IMR-90 (cell line): ENCODE results near the gene MT3. TPM values are rescaled to one million over a fixed set of nuclear protein-coding genes. Genes with fewer than 3 reads are reported as not detected.

ENCODE experiments used
- ATAC-seq: fragments of 200-7000 bp; cut with Tn5 transposase; 2 replicates; pipeline ENCODE4 v1.9.1; 2020; ENCODE audit warnings: low read depth, mild to moderate bottlenecking, moderate library complexity
- BruUV-seq: library from RNA; stranded (reverse); fragments of 400-500 nt; replicated peaks from 2 replicates; lab custom pipeline; 2021; lab: Mats Ljungman, UMichigan
- CTCF ChIA-PET: fragments of 300-600 bp; formaldehyde crosslinking; extraction: SDS; loops from one replicate; lab custom pipeline; 2021; ENCODE audit warnings: antibody characterized with exemption; lab: Yijun Ruan, JAX
- POLR2A ChIA-PET: fragments of 300-600 bp; sonication (Branson Sonifier 250); formaldehyde crosslinking; loops from one replicate; lab custom pipeline; 2022; ENCODE audit warnings: antibody characterized with exemption; ENCODE audit not compliant: unreplicated experiment; lab: Charles Lee
- DNase-seq: peaks from one replicate; pipeline ENCODE4 v3.0.0; 2013
- H2AFZ ChIP-seq: replicated peaks from 2 replicates; pipeline ENCODE3; 2013; ENCODE audit warnings: low read length, mild to moderate bottlenecking; ENCODE audit not compliant: poor library complexity
- H2AK5ac ChIP-seq: 2 replicates; pipeline ENCODE4 v1.6.1; 2013; ENCODE audit warnings: low read depth, low read length, inconsistent platforms
- H2AK9ac ChIP-seq: replicated peaks from 2 replicates; pipeline ENCODE3; 2013; ENCODE audit warnings: mild to moderate bottlenecking, low read depth, low read length, moderate library complexity; ENCODE audit not compliant: poor library complexity
- H2BK120ac ChIP-seq: 2 replicates; pipeline ENCODE4 v1.6.1; 2013; ENCODE audit warnings: low read depth, low read length, inconsistent platforms
- H2BK15ac ChIP-seq: 3 replicates; pipeline ENCODE4 v1.6.1; 2013; ENCODE audit warnings: low read depth, low read length, inconsistent platforms
- H2BK20ac ChIP-seq: 2 replicates; pipeline ENCODE4 v1.6.1; 2013; ENCODE audit warnings: low read depth, mild to moderate bottlenecking, inconsistent platforms, low read length, moderate library complexity
- H2BK5ac ChIP-seq: 2 replicates; pipeline ENCODE4 v1.6.1; 2013; ENCODE audit warnings: mild to moderate bottlenecking, low read depth, low read length, inconsistent platforms; ENCODE audit not compliant: poor library complexity, severe bottlenecking
- H3K14ac ChIP-seq: replicated peaks from 2 replicates; pipeline ENCODE4 v1.6.1; 2013; ENCODE audit warnings: low read depth, low read length, inconsistent platforms
- H3K18ac ChIP-seq: 2 replicates; pipeline ENCODE4 v1.6.1; 2013; ENCODE audit warnings: low read depth, low read length, control low read depth
- H3K23ac ChIP-seq: 2 replicates; pipeline ENCODE4 v1.6.1; 2013; ENCODE audit warnings: low read depth, low read length, inconsistent platforms
- H3K27ac ChIP-seq: 2 replicates; pipeline ENCODE4 v1.5.1; 2013; ENCODE audit warnings: mild to moderate bottlenecking, control low read depth, low read length; ENCODE audit not compliant: insufficient read depth
- H3K27me3 ChIP-seq: 2 replicates; pipeline ENCODE4 v1.6.1; 2013; ENCODE audit warnings: low read length; ENCODE audit not compliant: control insufficient read depth, insufficient read depth
- H3K36me3 ChIP-seq: 2 replicates; pipeline ENCODE4 v1.6.1; 2013; ENCODE audit warnings: low read length, mixed read lengths; ENCODE audit not compliant: control insufficient read depth, insufficient read depth
- H3K4ac ChIP-seq: 2 replicates; pipeline ENCODE4 v1.6.1; 2013; ENCODE audit warnings: low read depth, low read length, inconsistent platforms
- H3K4me1 ChIP-seq: 2 replicates; pipeline ENCODE4 v1.6.1; 2013; ENCODE audit warnings: low read length, mixed read lengths; ENCODE audit not compliant: control insufficient read depth, insufficient read depth
- H3K4me2 ChIP-seq: 2 replicates; pipeline ENCODE4 v1.6.1; 2013; ENCODE audit warnings: low read depth, mild to moderate bottlenecking, control low read depth, low read length, moderate library complexity
- H3K4me3 ChIP-seq: 2 replicates; pipeline ENCODE4 v1.5.1; 2013; ENCODE audit warnings: low read depth, mild to moderate bottlenecking, control low read depth, low read length, moderate library complexity; ENCODE audit not compliant: insufficient read depth
- H3K56ac ChIP-seq: 2 replicates; pipeline ENCODE4 v1.6.1; 2013; ENCODE audit warnings: low read length, inconsistent platforms; ENCODE audit not compliant: insufficient read depth; ENCODE audit errors: extremely low read depth
- H3K79me1 ChIP-seq, 2 experiments: 2 replicates each; pipeline ENCODE4 v1.6.1; 2013; ENCODE audit warnings: low read length in 2 of 2, inconsistent platforms in 1 of 2, low read depth in 1 of 2
- H3K9ac ChIP-seq: 2 replicates; pipeline ENCODE4 v1.6.1; 2013; ENCODE audit warnings: low read depth, low read length, control low read depth
- H3K9me1 ChIP-seq: 2 replicates; pipeline ENCODE4 v1.6.1; 2013; ENCODE audit warnings: low read length, inconsistent platforms; ENCODE audit not compliant: insufficient read depth
- H3K9me3 ChIP-seq: 2 replicates; pipeline ENCODE4 v1.6.1; 2013; ENCODE audit warnings: low read length; ENCODE audit not compliant: control insufficient read depth, insufficient read depth
- H4K20me1 ChIP-seq: 2 replicates; pipeline ENCODE4 v1.6.1; 2013; ENCODE audit warnings: low read length, inconsistent platforms; ENCODE audit not compliant: insufficient read depth
- H4K5ac ChIP-seq: 2 replicates; pipeline ENCODE4 v1.6.1; 2013; ENCODE audit warnings: mild to moderate bottlenecking, low read depth, low read length, control low read depth
- H4K8ac ChIP-seq, 2 experiments: 2 replicates each; pipeline ENCODE4 v1.6.1; 2013; ENCODE audit warnings: low read depth in 2 of 2, low read length in 2 of 2, control low read depth in 1 of 2, inconsistent platforms in 1 of 2
- H4K91ac ChIP-seq: 2 replicates; pipeline ENCODE4 v1.6.1; 2013; ENCODE audit warnings: low read depth, low read length, inconsistent platforms; ENCODE audit not compliant: insufficient read depth
- BHLHE40 ChIP-seq: fragments of 150-350 bp; IDR thresholded peaks from 2 replicates; pipeline ENCODE4 v1.6.1; 2016; ENCODE audit warnings: mild to moderate bottlenecking, low read depth, low read length
- CEBPB ChIP-seq: IDR thresholded peaks from 2 replicates; pipeline ENCODE4 v1.6.1; 2012; ENCODE audit warnings: low read depth, low read length, improper control_type of control experiment
- CHD1 ChIP-seq: IDR thresholded peaks from 2 replicates; pipeline ENCODE4 v1.6.1; 2012; ENCODE audit warnings: low read depth, low read length, improper control_type of control experiment
- MAZ ChIP-seq: IDR thresholded peaks from 2 replicates; pipeline ENCODE4 v1.6.1; 2012; ENCODE audit warnings: low read depth, mild to moderate bottlenecking, low read length, improper control_type of control experiment, moderate library complexity, borderline replicate concordance
- MXI1 ChIP-seq: IDR thresholded peaks from 2 replicates; pipeline ENCODE4 v1.6.1; 2012; ENCODE audit warnings: low read depth, mild to moderate bottlenecking, low read length, moderate library complexity, borderline replicate concordance
- dilution Hi-C: fragments of 300-500 bp; cut with HindIII; formaldehyde crosslinking; loops from one replicate; pipeline ENCODE4 v1.14.3; 2018; ENCODE audit warnings: low sequenced_read_pairs; ENCODE audit not compliant: unreplicated experiment
- in situ Hi-C: fragments of 300-500 bp; cut with MboI; formaldehyde crosslinking; loops from 3 replicates; pipeline ENCODE4 v1.14.3; 2019; ENCODE audit warnings: low sequenced_read_pairs, inconsistent platforms, mixed read lengths
- intact Hi-C: fragments of 100-400 bp; cut with micrococcal nuclease; formaldehyde crosslinking; loops from 2 replicates; pipeline ENCODE4 v1.10.0; 2022
- polyA plus RNA-seq, 3 experiments: library from polyadenylated mRNA; depleted of rRNA; stranded (reverse); fragments of >200 nt; gene quantifications; 2 replicates each; pipeline ENCODE4 v1.2.3, GENCODE V29; 2012; ENCODE audit warnings: low replicate concordance in 1 of 3
- total RNA-seq: library from RNA; depleted of rRNA; stranded (reverse); fragments of >200 nt; gene quantifications from 2 replicates; pipeline ENCODE4 v1.2.3, GENCODE V29; 2012
- TF ChIP-seq, protein P1 (sequence below): fragments of 150-350 bp; IDR thresholded peaks from 2 replicates; pipeline ENCODE4 v1.6.1; 2017; ENCODE audit warnings: mild to moderate bottlenecking, antibody characterized with exemption, low read length, low read depth
- TF ChIP-seq, protein P2 (sequence below): conservative IDR thresholded peaks from 2 replicates; pipeline ENCODE4 v1.5.1; 2012; ENCODE audit warnings: mild to moderate bottlenecking, low read depth, low read length, improper control_type of control experiment

MT3 gene
- total and polyA plus RNA-seq, 2 of the 4 experiments (the other 2 are of a cell fraction) = 0.62 TPM; not detected in 1

DNA sequence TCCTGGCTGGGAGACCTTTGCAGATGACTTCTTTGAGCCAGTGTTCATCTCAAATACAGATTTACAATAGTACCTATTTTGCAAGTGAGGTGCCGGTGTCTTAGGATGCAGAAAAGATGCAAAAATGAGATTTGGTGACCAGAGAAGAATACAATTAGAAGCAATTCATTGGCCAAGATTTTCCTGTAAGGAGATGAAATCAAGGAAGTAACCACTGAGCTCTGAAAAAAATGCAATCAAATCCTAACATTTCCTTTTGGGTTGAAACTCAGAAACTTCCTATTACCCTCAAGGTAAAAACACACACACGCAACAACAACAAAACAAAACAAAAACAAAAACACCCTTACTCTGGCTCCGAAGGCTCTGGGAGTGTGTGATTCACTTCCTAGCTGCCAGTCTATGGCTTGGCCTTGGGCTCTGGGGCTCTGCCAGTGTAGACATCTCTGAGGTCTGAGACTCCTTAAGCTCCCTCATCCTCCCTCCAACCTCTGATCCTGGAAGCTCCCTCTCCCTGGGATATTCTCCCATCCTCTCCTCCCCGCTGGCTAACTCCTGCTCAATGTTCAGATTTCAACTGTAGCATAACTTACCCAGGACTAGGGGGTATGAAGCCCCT is 41.3 kb upstream of the MT3 start (continued):
- no peak for TF ChIP-seq MAZ

DNA sequence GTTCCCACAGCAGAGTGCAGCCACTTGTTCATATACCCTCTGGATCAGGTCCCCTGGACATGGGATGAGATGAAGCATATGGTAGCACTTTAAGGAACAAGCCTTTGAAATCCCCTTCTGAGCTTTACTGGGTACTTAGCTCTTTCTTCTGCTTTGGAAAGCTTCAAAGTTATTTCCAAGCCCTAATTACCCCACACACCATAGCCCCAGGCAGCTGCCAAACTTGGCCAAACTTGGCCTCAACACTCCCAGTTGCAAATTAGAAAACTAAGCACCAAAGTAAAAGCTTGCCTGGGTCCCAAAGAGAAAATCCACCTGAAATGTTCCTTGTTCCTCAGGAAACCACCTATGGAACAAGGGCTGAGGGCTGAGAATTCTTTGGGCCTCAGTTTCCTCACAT is 40.2 kb upstream of the MT3 start:
- no TSS peak for BruUV-seq
- Histone ChIP-seq H2BK20ac (no peak overlapping the region), H3K79me1 (no peaks in the 10 kb centered on the region), H3K36me3 (no peaks in the 10 kb centered on the region), H3K56ac (no peak overlapping the region), H4K91ac (no peak overlapping the region), H4K20me1 (no peaks in the 10 kb centered on the region), H4K8ac (no peak overlapping the region), H3K23ac (no peak overlapping the region), H2BK120ac (no peak overlapping the region), H3K14ac (no peak overlapping the region), H4K5ac (no peak overlapping the region), H3K4me2 (no peak overlapping the region), H3K9me1 (no peaks in the 10 kb centered on the region; the same call in 1 of the 2 replicates), H3K27ac (no peak overlapping the region), H3K27me3 (peaks cover 6% of the 10 kb centered on the region), H3K4ac (no peak overlapping the region), H2BK15ac (no peak overlapping the region), H3K4me1 (peaks cover 11% of the 10 kb centered on the region), H3K9me3 (no peaks in the 10 kb centered on the region), H2AFZ (no peak overlapping the region), H3K9ac (no peak overlapping the region), H2AK9ac (no peak overlapping the region), H3K4me3 (no peak overlapping the region), H3K18ac (no peak overlapping the region), H2BK5ac (no peak overlapping the region), H2AK5ac (no peak overlapping the region; the same call in 1 of the 2 replicates)
- ChIA-PET POLR2A (no interaction called here), CTCF (no interaction called here)
- intact Hi-C loops = no loop called here
- no peak for ATAC-seq
- no peak for TF ChIP-seq CEBPB
- TF ChIP-seq CHD1 = no peak
- TF ChIP-seq BHLHE40 = no peak
- TF ChIP-seq, protein P1, sequence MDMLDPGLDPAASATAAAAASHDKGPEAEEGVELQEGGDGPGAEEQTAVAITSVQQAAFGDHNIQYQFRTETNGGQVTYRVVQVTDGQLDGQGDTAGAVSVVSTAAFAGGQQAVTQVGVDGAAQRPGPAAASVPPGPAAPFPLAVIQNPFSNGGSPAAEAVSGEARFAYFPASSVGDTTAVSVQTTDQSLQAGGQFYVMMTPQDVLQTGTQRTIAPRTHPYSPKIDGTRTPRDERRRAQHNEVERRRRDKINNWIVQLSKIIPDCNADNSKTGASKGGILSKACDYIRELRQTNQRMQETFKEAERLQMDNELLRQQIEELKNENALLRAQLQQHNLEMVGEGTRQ = no peak
- TF ChIP-seq, protein P2, sequence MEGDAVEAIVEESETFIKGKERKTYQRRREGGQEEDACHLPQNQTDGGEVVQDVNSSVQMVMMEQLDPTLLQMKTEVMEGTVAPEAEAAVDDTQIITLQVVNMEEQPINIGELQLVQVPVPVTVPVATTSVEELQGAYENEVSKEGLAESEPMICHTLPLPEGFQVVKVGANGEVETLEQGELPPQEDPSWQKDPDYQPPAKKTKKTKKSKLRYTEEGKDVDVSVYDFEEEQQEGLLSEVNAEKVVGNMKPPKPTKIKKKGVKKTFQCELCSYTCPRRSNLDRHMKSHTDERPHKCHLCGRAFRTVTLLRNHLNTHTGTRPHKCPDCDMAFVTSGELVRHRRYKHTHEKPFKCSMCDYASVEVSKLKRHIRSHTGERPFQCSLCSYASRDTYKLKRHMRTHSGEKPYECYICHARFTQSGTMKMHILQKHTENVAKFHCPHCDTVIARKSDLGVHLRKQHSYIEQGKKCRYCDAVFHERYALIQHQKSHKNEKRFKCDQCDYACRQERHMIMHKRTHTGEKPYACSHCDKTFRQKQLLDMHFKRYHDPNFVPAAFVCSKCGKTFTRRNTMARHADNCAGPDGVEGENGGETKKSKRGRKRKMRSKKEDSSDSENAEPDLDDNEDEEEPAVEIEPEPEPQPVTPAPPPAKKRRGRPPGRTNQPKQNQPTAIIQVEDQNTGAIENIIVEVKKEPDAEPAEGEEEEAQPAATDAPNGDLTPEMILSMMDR = no peak
- no peak for TF ChIP-seq MXI1
- TF ChIP-seq MAZ = no peak
- no peak for DNase-seq
- dilution Hi-C loops = no loop called here
- in situ Hi-C loops = loop anchor here (10.0 kb wide), 1 partner anchor 64 kb away; no protein-coding TSS in a partner anchor
